ENCODE data around the gene ZNF740.

- TF ChIP-seq CTCF (conservative IDR thresholded peaks at IDR 0.05; ENCODE audit: low read length) (no peak), EZH2phosphoT487 (IDR thresholded peaks at IDR 0.05; ENCODE audit: borderline replicate concordance) (no peak)
Observed at GRCh38 chr12:53218551-53219291, 38.2 kb downstream of the ZNF740 start.
